Smooth muscle cell (in vitro differentiated cells): Measurements from ENCODE around the gene TCN1. TPM values are rescaled to one million over a fixed set of nuclear protein-coding genes. Genes with fewer than 3 reads are reported as not detected.
A peak's percentile ranks its signal among the peaks of the same experiment; 100 is the strongest.

Source experiments
- DNase-seq: peaks from one replicate; lab custom pipeline; 2025; ENCODE audit not compliant: unreplicated experiment; lab: John Stamatoyannopoulos, UW
- H2AFZ ChIP-seq: fragments of 200-600 bp; sonication (generic); 2 replicates; pipeline ENCODE4 v1.6.0; 2016; ENCODE audit warnings: antibody characterized with exemption, low read depth, mild to moderate bottlenecking
- H3F3A ChIP-seq: fragments of 200-600 bp; sonication (generic); 2 replicates; pipeline ENCODE4 v1.6.0; 2017; ENCODE audit warnings: antibody characterized with exemption, low read depth
- H3K27ac ChIP-seq: fragments of 200-600 bp; sonication (generic); 2 replicates; pipeline ENCODE4 v1.5.1; 2016; ENCODE audit warnings: low read depth, mild to moderate bottlenecking
- H3K27me3 ChIP-seq: fragments of 200-600 bp; sonication (generic); 2 replicates; pipeline ENCODE4 v1.6.1; 2016; ENCODE audit warnings: low read depth, mild to moderate bottlenecking
- H3K36me3 ChIP-seq: fragments of 200-600 bp; sonication (generic); 2 replicates; pipeline ENCODE4 v1.5.1; 2016; ENCODE audit warnings: low read depth
- H3K4me1 ChIP-seq: fragments of 200-600 bp; sonication (generic); 2 replicates; pipeline ENCODE4 v1.5.1; 2016; ENCODE audit warnings: low read depth
- H3K4me2 ChIP-seq: fragments of 200-600 bp; sonication (generic); 2 replicates; pipeline ENCODE4 v1.6.0; 2016; ENCODE audit warnings: mild to moderate bottlenecking
- H3K4me3 ChIP-seq: fragments of 200-600 bp; sonication (generic); 2 replicates; pipeline ENCODE4 v1.5.1; 2016; ENCODE audit warnings: mild to moderate bottlenecking
- H3K79me2 ChIP-seq: fragments of 200-600 bp; sonication (generic); 2 replicates; pipeline ENCODE4 v1.6.0; 2016; ENCODE audit warnings: low read depth, mild to moderate bottlenecking
- H3K9ac ChIP-seq: fragments of 200-600 bp; sonication (generic); 2 replicates; pipeline ENCODE4 v1.6.0; 2016; ENCODE audit warnings: low read depth
- H3K9me3 ChIP-seq: fragments of 200-600 bp; sonication (generic); replicated peaks from 2 replicates; pipeline ENCODE4 v1.5.1; 2016; ENCODE audit warnings: low read depth
- H4K20me1 ChIP-seq: fragments of 200-600 bp; sonication (generic); 2 replicates; pipeline ENCODE4 v1.6.0; 2016; ENCODE audit warnings: low read depth
- CTCF ChIP-seq: fragments of 200-600 bp; sonication (generic); IDR thresholded peaks from 2 replicates; pipeline ENCODE4 v1.5.1; 2017; ENCODE audit warnings: borderline replicate concordance, mild to moderate bottlenecking, antibody characterized with exemption; ENCODE audit not compliant: insufficient read depth, poor library complexity, severe bottlenecking
- WGBS: methylation state at CpG from one replicate; pipeline ENCODE4 v1.1.7; 2016; ENCODE audit warnings: low lambda C conversion rate; 5-methylcytosine and 5-hydroxymethylcytosine counted together
- polyA plus RNA-seq: library from polyadenylated mRNA; unstranded; fragments of >200 nt; fragmentation: Nextera tagmentation; extraction: Ambion mirVana; gene quantifications from 2 replicates; pipeline ENCODE4 v1.2.1, GENCODE V29; 2016
- total RNA-seq: library from RNA; depleted of rRNA; stranded (reverse); fragments of >200 nt; gene quantifications from 2 replicates; pipeline ENCODE4 v1.2.3, GENCODE V29; 2014

TCN1 gene
- total and polyA plus RNA-seq, 2 experiments from 2014 or later = 11.1 TPM; not detected in 1

DNA sequence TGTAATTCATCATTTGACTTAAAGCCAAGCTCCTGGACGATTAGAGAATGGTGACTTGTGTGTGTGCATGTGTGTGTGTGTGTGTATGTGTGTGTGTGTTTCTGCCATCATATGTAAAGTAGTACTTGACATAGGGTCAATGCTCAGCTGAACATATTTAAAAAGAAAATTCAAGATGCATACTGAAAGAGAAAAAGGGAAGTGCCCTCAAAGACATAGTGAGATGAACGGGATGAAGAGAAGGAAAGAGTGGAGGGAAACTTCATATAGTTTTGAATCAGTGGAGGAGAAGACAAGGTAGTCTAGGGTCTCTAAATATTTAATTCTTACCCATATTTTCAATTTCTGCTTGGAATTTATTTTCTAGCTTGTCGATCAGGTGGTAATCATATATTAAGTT lies 4.0 kb downstream of the TCN1 start:
- H3K36me3 ChIP-seq = no peaks in the 10 kb centered on the region
- 90% methylated on average over 3 of the region's 3 CpGs for WGBS

GRCh38 chr11:59859673-59860072 lies 6.6 kb downstream of the TCN1 start:
- no peak for TF ChIP-seq CTCF
- no peaks in the 10 kb centered on the region for H3K79me2 ChIP-seq
- no peak overlapping the region for H2AFZ ChIP-seq
- no peak overlapping the region for H3K4me3 ChIP-seq
- H3K4me1 ChIP-seq = no peaks in the 10 kb centered on the region
- no peaks in the 10 kb centered on the region for H3F3A ChIP-seq
- no peaks in the 10 kb centered on the region for H4K20me1 ChIP-seq
- no peak overlapping the region for H3K9ac ChIP-seq
- no peak for DNase-seq
- no peaks in the 10 kb centered on the region for H3K9me3 ChIP-seq
- H3K4me2 ChIP-seq = no peak overlapping the region
- no peaks in the 10 kb centered on the region for H3K27me3 ChIP-seq
- H3K27ac ChIP-seq = no peak overlapping the region
- no peaks in the 10 kb centered on the region for H3K36me3 ChIP-seq

More for the DNA sequence above, 4.0 kb downstream of the TCN1 start:
- Histone ChIP-seq H3K4me3 (no peak overlapping the region), H3K4me2 (no peak overlapping the region), H3K9ac (no peak overlapping the region), H3K27me3 (no peaks in the 10 kb centered on the region), H3K9me3 (no peaks in the 10 kb centered on the region), H3F3A (no peaks in the 10 kb centered on the region), H3K27ac (no peak overlapping the region), H3K79me2 (no peaks in the 10 kb centered on the region), H4K20me1 (no peaks in the 10 kb centered on the region), H2AFZ (no peak overlapping the region), H3K4me1 (no peaks in the 10 kb centered on the region)
- TF ChIP-seq CTCF = no peak
- DNase-seq = no peak

- no peaks in the 10 kb centered on the region for H3K27me3 ChIP-seq
- no peak overlapping the region for H3K9ac ChIP-seq
- no peaks in the 10 kb centered on the region for H3K36me3 ChIP-seq
- H3K4me2 ChIP-seq = no peak overlapping the region
- peak overlapping the region; percentile 45 for H3K27ac ChIP-seq
- TF ChIP-seq CTCF = no peak
- no peaks in the 10 kb centered on the region for H3K79me2 ChIP-seq
- H2AFZ ChIP-seq = no peak overlapping the region
- DNase-seq = no peak
- 58% methylated on average over 10 of the region's 10 CpGs for WGBS
- no peaks in the 10 kb centered on the region for H3K9me3 ChIP-seq
- no peaks in the 10 kb centered on the region for H4K20me1 ChIP-seq
- H3F3A ChIP-seq = no peaks in the 10 kb centered on the region
- no peak overlapping the region for H3K4me3 ChIP-seq
- H3K4me1 ChIP-seq = no peaks in the 10 kb centered on the region
Measured at GRCh38 chr11:59857439-59858434, 8.6 kb downstream of the TCN1 start.
